ENCODE data around the gene APCS. TPM values are rescaled to one million over a fixed set of nuclear protein-coding genes. Genes with fewer than 3 reads are reported as not detected.

APCS gene
- total and polyA plus RNA-seq, 2 of the 8 experiments (the other 6 are each of a cell fraction or from before 2014, with no cell fraction given): not detected

DNA sequence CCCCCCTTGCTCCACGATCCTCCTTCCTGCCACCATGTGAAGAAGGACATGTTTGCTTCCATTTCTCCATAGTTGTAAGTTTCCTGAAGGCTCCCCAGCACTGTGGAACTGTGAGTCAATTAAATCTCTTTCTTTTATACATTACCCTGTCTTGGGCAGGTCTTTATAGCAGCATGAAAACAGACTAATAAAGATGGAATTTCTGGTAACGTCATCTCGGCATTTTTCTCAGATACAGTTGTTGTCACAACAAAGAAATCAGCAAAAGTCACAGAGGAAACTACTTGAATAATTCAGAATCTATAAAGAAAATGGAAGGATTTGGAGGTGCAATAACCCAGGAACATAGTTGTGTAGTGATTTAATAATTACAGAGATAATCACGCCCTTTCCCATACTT lies 4.4 kb downstream of the APCS start:
- POLR2A ChIA-PET (ENCODE audit: partially characterized antibody): no interaction called here

More for the DNA sequence above, 4.4 kb downstream of the APCS start:
- H4K20me1 ChIP-seq (replicated peaks in 1 of 2; ENCODE audit: control insufficient read depth in 1 of 2, insufficient read depth in 2 of 2, low read length in 2 of 2): no peaks in the 10 kb centered on the region
- FAIRE-seq (no peak), DNase-seq (ENCODE audit: low read depth in 1 of 2, low spot score in 2 of 2) (no peak)
- H3K9me3 ChIP-seq (ENCODE audit: insufficient read depth in 2 of 2, low read depth in 1 of 2, low read length in 1 of 2): peaks cover 47 to 78% of the 10 kb centered on the region in 2 experiments
- no peaks in the 10 kb centered on the region for H3K27me3 ChIP-seq (replicated peaks in 1 of 4; ENCODE audit: control insufficient read depth in 3 of 4, extremely low read depth in 1 of 4, insufficient read depth in 3 of 4, low read length in 3 of 4)
- no peak overlapping the region for H2BK12ac ChIP-seq (ENCODE audit: low read depth, low read length)
- H2BK20ac ChIP-seq (ENCODE audit: low read length): no peak overlapping the region
- H3K56ac ChIP-seq (replicated peaks; ENCODE audit: insufficient read length, low read depth, low read length): no peak overlapping the region
- H4K91ac ChIP-seq (replicated peaks; ENCODE audit: insufficient read length, low read length): no peak overlapping the region
- no peak overlapping the region for H2BK15ac ChIP-seq (ENCODE audit: low read length)
- peaks cover 0 to 2% (median 0%) of the 10 kb centered on the region in 4 experiments; a peak in 1 of 8 replicates for H3K36me3 ChIP-seq (ENCODE audit: control insufficient read depth in 2 of 4, insufficient read depth in 4 of 4, low read length in 3 of 4)
- H3K79me2 ChIP-seq (ENCODE audit: control insufficient read depth in 1 of 2, insufficient read depth in 2 of 2, low read length in 2 of 2): no peaks in the 10 kb centered on the region
- CTCF ChIA-PET (ENCODE audit: partially characterized antibody): no interaction called here
- H3K18ac ChIP-seq (ENCODE audit: extremely low read depth, low read length): no peak overlapping the region
- H2BK120ac ChIP-seq (replicated peaks; ENCODE audit: low read depth, low read length): no peak overlapping the region
- no peak overlapping the region for H3K14ac ChIP-seq (ENCODE audit: insufficient read length)
- WGBS, 2 experiments (ENCODE audit: extremely low coverage in 1 of 2, insufficient coverage in 1 of 2, insufficient read length in 1 of 2, insufficient replicate concordance in 2 of 2, low coverage in 1 of 2, low lambda C conversion rate in 2 of 2, missing lambda C conversion rate in 1 of 2): 79% methylated on average over 4 of the region's 4 CpGs; no CpG with 5 or more reads in 1 of the 2 experiments
- no peak overlapping the region for H3K4ac ChIP-seq (replicated peaks; ENCODE audit: insufficient read length, low read depth, low read length)
- H3K4me1 ChIP-seq (replicated peaks in 1 of 4; ENCODE audit: control insufficient read depth in 3 of 4, insufficient read depth in 4 of 4, low read length in 3 of 4): no peaks in the 10 kb centered on the region
- no peak overlapping the region for H2BK5ac ChIP-seq (ENCODE audit: low read depth, low read length)
- no peak overlapping the region for H2AFZ ChIP-seq (ENCODE audit: low read length)
- no peak overlapping the region for H3K23ac ChIP-seq (ENCODE audit: insufficient read length)
- no peak overlapping the region for H3K4me3 ChIP-seq (ENCODE audit: extremely low read depth in 1 of 4, insufficient read depth in 2 of 4, low read depth in 3 of 4, low read length in 4 of 4)
- no peaks in the 10 kb centered on the region for H3K79me1 ChIP-seq (ENCODE audit: low read depth, low read length)
- H3K4me2 ChIP-seq (ENCODE audit: insufficient read depth in 1 of 2, low read depth in 2 of 2, low read length in 2 of 2): no peak overlapping the region
- H3K9ac ChIP-seq (replicated peaks in 1 of 4; ENCODE audit: extremely low read depth in 1 of 4, low read depth in 3 of 4, low read length in 3 of 4): no peak overlapping the region
- H2AK5ac ChIP-seq (ENCODE audit: low read depth, low read length): no peak overlapping the region
- H4K8ac ChIP-seq (ENCODE audit: extremely low read depth, insufficient read depth, low read length): no peak overlapping the region
- H4K5ac ChIP-seq (ENCODE audit: insufficient read length, low read depth, low read length): no peak overlapping the region
- no peak overlapping the region for H3K27ac ChIP-seq (ENCODE audit: low read depth, low read length)
- no peak for TF ChIP-seq SRF (IDR thresholded peaks at IDR 0.05; ENCODE audit: low read depth, low read length)
- no peak for TF ChIP-seq CBX5 (IDR thresholded peaks at IDR 0.05; ENCODE audit: low read depth, low read length)
- no peak for TF ChIP-seq BACH1 (IDR thresholded peaks at IDR 0.05; ENCODE audit: low read length)
- TF ChIP-seq CEBPB (IDR thresholded peaks at IDR 0.05; ENCODE audit: low read depth, low read length): no peak
- no peak for TF ChIP-seq KDM4A (IDR thresholded peaks at IDR 0.05; ENCODE audit: low read depth, low read length, severe bottlenecking)
- no peak for TF ChIP-seq SP4 (IDR thresholded peaks at IDR 0.05; ENCODE audit: low read length)
- no peak for TF ChIP-seq TEAD4 (IDR thresholded peaks at IDR 0.05; ENCODE audit: low read depth, low read length)
- no peak for TF ChIP-seq GTF2F1 (IDR thresholded peaks at IDR 0.05; ENCODE audit: borderline replicate concordance, low read depth, low read length)
- no peak for TF ChIP-seq CHD1 (IDR thresholded peaks at IDR 0.05; ENCODE audit: low read depth, low read length)
- TF ChIP-seq SAP30 (IDR thresholded peaks at IDR 0.05; ENCODE audit: insufficient read depth, insufficient replicate concordance, low read length): no peak
- TF ChIP-seq, protein P1, sequence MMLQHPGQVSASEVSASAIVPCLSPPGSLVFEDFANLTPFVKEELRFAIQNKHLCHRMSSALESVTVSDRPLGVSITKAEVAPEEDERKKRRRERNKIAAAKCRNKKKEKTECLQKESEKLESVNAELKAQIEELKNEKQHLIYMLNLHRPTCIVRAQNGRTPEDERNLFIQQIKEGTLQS (IDR thresholded peaks at IDR 0.05; ENCODE audit: insufficient read depth, low read depth, low read length): no peak
- no peak for TF ChIP-seq SIX5 (IDR thresholded peaks at IDR 0.05; ENCODE audit: low read depth, low read length)
- no peaks in the 10 kb centered on the region for H3K23me2 ChIP-seq (ENCODE audit: low read depth, low read length)

Data from H1 (cell line).